ENCODE results near the gene XPO1.
"Not testable (repeated sequence)": the region's sequence is repeated elsewhere in the genome, so short reads cannot be mapped to it uniquely, and the experiment has no call there.

The XPO1 gene

DNA sequence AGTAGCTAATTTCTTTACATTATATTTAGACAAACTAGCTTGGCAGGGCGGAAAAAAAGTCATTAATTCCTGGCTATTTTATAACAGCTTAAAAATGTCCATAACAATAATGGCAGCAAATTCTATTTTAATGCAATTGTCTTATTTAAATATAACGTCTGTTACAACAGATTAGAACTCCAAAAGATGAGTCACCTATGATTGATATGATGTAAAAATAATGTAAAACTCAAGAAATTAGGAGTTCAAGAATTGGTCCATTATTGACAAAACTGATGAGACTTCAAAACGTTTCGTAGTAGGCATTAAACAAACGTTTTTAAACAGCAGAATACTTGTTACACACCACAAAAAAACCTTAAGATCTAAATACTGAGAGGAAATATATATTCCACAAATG is 2.7 kb downstream of the XPO1 start:
- DNase-seq = no peak

DNA sequence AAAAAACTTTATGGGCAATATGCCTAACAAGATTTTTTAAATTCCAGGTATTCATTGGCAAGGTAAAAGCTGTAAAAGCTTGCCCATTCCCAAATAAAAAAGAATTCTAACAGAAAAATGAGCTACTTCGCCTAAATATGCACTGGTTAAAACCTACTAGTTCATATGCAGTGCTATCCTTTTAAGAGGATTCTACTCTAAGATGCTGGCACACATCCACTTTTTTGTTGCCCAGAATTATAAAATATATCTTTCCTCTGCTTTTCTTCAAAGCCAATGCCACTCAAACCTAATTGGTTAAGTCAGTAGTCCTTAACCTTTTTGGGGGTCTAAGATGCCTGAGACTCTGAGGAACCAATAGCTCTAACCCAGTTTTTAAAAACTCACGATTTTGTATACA is 3.2 kb downstream of the XPO1 start:
- no peak for DNase-seq

DNA sequence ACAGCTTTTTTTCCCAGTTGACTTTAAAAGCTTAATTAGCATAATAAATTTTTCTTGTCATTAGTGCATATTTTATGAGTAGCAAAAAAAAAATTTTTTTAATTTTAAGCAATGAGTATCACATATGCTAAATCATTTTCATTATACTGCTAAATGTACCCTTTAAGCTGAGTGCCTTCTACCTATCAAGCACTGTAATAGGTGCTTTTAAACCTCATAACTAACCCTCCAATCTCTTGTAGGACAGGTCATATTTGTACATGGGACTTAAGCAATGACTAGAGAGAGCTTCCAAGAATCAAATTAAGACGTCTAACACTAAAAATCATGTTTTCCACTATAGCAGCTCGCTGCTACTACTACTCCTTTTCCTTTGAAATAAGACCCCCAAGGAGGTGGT is 7.4 kb downstream of the XPO1 start:
- DNase-seq = no peak

DNA sequence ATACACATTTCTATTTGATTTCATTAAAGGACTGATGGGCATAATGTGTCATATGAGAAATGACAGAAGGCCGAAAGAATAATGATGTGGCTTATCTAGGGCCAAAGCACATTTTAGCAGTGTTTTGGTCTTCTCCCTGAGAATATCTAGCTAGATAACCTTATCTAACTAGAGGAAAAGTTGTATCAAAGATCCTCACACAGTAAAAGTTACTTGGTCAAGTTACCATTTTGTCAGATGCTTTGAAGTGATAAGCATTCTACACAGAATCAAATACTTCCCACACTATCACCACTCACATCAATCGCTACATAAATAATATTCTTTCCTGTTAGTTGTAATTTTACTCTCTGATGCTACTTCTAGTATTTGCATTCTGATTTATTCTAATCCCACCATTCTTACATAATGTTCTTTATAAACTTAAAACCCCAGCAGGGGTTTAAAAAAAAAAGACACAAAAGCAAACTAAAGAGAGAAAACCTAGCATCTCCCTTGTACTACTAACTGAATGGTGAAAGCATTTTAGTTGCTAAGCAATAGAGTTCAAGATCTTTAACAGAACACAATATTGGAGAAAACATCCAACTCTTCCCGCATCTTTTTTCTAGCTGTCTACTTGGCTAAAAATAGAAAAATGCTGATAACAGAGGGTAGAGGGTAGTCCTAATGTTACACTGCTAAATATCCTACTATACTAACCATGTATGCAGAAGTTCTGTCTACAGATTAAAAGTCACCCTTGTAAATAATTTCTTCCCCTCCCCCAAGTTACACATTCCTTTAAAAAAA is 8.0 kb downstream of the XPO1 start:
- no peak for DNase-seq

DNA sequence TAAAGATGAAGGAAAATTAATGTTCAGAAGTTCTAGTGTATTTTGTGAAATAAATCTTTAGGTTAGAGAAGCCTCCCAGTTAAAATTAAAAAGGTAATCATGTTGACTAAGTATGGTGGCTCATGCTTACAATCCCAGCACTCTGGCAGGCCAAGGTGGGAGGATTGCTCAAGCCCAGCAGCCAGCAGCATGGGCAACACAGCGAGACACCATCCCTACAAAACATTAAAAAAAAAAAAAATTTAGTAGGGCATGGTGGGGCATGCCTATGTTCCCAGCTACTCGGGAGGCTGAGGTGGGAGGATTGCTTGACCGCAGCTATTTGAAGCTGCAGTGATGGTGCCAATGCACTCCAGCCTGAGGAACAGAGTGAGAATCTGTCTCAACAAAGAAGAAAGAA is 17.9 kb downstream of the XPO1 start:
- DNase-seq = no peak

DNA sequence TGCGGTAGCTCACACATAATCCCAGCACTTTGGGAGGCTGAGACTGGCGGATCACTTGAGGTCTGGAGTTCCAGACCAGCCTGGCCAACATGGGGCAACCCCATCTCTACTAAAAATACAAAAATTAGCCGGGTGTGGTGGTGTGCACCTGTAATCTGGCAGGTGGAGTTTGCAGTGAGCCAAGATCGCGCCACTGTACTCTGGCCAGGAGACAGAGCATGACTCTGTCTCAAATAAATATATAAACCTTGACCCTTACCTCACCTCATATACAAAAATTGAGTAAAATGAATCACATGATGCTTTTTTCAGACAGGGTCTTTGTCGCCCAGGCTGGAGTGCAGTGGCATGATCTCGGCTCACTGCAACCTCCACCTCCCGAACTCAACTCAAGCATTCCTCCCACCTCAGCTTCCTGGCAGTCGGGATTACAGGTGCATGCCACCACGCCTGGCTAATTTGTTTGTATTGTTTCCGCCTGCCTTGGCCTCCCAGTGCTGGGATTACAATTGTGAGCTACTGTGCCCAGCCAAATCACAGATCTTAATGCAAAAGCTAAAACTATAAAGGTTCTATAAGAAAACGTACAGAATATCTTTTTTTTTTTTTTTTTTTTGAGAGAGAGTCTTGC is 25.3 kb downstream of the XPO1 start:
- DNase-seq = no peak

DNA sequence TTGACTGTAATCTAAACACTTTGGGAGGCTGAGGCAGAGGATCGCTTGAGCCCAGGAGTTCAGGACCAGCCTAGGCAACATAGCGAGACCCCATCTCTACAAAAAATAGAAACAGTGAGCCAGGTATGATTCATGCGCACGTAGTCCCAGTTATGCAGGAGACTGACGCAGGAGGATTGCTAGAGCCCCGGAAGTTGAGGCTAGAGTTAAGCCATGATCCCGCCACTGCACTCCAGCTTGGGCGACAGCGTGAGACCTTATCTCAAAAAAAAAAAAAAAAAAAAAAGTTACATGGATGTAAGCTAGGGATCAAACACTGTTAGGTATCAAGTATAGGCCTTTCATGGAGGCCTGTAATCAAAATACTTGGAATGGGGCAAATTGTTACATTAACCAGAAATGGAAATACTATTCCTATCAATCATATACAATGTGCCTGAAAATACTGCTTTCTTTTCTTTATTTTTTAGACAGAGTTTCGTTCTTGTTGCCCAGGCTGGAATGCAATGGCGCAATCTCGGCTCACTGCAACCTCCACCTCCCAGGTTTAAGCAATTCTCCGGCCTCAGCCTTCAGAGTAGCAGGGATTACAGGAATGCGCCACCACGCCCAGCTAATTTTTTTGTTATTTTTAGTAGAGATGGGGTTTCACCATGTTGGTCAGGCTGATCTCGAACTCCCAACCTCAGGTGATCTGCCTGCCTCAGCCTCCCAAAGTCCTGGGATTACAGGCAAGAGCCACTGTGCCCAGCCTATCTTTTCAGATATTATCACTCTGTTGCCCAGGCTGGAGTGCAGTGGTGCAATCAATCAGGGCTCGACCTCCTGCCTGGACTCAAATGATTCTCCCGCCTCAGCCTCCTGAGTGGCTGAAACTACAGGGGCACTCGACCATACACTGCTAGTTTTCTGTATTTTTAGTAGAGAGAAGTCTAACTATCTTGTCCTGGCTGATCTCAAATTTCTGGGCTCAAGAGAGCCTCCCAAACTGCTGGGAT is 27.2 kb downstream of the XPO1 start:
- no peak for DNase-seq

DNA sequence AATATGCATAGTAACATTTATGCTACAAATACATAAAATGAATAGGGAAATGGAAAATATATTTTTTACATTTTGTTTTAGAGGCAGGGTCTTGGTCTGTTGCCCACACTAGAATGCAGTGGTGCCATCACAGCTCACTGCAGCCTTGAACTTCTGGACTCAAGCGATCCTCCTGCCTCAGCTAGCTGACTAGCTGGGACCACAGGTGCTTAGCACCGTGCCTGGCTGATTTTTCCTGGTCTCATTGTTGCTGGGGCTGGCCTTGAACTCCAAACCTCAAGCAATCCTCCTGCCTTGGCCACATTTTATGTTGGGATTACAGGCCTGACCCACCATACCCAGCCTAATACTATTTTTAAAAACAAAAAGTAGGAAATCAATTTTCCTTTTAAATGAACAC is 33.2 kb downstream of the XPO1 start:
- no peak for DNase-seq

DNA sequence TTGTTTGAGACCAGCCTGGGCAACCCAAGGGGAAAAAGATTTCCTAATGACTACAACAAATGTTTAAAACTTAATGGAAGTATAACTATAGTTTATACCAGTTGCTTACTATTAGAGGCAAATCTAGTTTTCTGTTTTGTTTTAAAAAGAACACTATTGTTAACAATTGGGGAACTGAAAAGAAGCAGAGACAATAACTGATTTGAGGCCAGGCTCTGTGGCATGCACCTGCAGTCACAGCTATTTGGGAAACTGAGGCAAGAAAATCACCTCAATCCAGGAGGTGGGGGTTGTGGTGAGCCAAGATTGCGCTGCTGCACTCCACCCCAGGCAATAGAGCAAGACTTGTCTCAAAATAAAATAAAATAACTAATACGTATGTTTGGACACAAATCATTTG is 39.1 kb downstream of the XPO1 start:
- DNase-seq = no peak

DNA sequence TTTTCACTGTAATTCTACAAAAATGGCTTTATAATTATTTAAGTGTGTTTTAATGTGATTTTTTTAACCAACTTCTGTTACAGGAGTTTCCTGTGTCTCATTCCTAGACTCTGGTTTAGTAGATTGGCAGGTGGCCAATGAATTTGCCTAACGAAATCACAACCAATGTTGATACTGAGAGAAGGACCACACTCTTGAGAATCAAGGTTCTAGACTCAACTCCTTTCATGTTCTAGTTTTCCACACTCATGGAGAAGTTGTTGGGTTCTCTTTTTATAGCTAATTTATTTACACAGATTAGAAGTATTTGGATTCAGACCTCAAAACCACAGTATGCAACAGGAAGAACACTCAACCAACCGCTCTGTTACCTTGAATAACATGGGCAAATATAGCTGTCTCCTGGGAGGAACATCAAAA is 44.6 kb downstream of the XPO1 start:
- DNase-seq = no peak

DNA sequence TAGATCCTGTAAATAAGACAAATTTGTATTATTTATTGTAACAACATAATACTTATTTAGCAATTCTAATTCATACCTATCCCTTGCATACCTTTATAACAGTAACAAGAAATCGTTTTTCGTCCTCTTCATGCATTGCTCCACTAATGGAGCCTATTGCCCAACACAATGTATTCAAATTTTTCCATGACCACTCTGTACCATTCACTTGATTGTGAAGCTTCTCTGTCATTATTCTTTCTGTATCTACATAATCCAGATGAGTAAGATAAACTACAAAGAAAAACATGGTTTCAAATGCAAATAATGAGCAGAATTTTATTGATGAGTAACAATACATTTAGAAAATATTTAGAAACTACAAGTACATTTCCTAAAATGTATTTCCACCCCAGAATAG is 45.7 kb downstream of the XPO1 start:
- DNase-seq = no peak

DNA sequence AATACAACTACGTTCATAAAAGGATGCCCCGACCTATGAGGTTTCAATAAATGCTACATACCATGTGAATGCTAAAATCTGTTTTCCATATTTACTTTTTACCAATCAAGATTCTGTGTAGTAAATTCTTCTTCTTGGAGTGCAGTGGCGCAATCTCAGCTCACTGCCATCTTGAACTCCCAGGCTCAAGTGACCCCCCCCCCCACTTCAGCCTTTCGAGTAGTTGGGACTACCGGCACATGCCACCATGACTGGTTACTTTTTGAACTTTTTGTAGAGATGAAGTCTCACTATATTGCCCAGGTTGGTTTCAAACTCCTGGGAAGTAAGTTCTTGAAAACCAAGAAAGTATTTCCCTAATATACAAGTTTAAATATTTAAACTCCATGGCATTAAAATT is 52.9 kb downstream of the XPO1 start:
- DNase-seq = no peak

DNA sequence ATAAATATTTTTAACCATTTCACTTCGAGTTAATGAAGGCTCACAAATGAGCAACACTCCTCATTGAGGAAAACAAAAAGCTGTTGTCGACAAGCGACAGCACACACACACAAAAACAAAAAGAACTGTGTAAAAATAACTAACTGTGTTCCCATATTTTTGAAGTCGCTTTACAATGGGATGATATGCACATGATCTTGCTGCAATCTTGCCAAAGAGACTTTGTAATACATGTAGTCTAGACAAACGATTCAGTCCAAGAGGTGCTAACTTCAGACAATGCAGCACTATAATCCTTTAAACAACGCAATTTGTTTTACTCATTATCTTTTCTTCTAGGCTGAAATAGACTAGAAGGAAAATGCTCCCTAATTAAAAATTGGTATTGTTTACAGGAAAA is 60.1 kb downstream of the XPO1 start:
- DNase-seq = no peak

DNA sequence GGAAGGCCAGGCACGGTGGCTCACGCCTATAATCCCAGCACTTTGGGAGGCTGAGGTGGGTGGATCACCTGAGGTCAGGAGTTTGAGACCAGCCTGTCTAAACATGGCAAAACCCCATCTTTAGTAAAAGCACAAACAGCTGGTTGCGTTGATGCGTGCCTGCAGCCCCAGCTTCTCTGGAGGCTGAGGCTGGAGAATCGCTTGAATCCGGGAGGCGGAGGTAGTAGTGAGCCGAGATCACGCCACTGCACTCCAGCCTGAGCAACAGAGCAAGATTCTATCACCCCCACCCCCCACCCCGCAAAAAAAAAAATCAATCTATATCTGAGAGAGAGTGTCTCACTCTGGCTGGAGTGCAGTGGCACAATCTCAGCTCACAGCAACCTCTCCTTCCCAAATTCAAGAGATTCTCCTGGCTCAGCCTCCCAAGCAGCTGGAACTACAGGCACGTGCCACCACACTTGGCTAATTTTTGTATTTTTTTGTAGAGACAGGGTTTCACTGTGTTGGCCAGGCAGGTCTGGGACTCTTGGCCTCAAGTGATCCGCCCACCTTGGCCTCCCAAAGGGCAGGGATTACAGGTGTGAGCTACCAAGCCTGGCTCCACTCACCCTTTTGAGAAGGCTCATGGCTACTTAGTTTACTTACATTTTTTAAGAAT is 61.1 kb downstream of the XPO1 start:
- not testable (repeated sequence) for DNase-seq

DNA sequence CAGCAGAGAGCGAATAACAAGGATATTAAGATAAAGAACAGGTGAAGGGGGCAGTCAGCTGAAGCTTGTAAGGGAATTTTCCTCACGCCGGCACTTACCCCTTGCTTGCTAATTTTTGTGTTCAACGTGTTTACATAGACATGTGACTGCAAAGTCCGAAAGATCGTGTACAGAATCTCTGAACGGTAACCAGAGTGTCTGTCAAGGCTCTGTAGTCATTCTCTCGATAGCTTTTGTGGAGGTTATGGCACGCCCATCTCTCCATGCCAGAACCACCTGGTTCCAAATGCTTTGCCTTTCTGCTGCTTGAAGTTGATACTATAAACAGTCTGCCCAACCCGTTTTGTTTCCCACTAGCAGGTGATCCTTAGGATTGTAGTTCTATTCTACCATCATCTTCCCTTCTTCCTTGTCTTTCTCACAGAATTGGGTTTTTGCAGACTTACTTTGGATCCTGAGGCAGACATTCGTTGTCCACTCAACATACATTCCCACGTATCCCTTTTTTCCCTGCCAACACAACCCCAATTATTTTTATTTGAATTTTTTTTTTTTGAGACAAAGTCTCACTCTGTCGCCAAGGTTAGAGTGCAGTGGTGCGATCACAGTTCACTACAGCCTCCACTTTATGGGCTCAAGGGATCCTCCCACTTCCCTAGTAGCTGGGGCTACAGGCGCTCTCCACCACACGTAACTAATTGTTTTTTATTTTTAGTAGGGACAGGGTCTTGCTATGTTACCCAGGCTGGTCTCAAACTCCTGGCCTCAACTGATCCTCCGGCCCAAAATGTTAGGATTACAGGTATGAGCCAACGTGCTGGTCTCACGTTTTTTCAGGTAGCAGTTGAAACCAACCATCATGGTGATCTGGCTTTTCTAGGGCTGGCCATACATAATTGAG is 66.0 kb downstream of the XPO1 start:
- no peak for DNase-seq

DNA sequence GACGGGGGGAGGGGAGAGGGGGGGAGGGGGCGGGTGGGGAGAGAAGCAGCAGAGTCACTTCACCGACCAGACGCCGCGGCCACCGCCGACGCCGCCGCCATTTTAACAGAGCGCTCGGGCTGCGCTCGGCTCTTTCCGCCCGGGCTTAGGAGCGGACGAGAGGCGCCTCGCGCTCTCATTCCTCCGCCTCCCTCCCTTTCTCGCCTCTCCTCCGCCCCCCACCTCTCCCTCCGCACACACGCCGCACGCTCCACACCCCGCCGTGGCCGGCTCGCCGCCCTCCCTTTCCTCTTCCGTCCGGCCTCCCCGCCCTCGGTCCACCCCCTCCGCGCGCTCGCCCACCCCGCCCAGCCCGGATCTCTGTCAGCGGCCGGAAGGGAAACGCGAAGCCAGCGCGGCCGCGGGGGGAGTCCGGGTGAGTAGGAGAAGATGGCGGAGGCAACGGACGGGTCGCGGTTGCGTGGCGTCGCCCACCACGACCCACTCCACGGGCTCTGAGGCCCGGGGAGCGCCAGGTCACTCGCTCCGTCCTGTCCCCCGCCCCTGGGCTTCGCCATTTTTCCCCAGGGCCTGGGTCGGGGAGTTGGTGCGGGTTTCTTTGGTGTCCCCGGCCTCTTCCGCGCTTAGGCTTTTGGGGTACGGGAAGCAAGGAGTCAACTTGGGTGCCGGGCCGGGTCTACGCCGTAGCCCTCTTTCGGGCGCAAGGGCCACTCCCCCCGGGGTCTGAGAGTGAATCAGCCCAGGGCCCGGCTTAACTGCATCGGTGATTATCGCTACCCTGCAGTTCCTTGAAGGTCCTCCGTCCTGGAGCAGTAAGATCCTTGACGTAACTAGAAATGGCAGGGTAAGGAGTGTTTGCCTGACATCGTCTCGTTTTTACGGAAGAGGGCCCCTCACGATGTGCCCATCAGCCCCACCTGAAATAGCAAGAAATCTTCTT is 66.9 kb downstream of the XPO1 start, which contains the start of gene USP34:
USP34 (minus strand) TSS at position 123 of the 940 bp plus-strand sequence. CDS start 395 bp downstream, outside the sequence.
- peak; percentile 94 for DNase-seq

DNA sequence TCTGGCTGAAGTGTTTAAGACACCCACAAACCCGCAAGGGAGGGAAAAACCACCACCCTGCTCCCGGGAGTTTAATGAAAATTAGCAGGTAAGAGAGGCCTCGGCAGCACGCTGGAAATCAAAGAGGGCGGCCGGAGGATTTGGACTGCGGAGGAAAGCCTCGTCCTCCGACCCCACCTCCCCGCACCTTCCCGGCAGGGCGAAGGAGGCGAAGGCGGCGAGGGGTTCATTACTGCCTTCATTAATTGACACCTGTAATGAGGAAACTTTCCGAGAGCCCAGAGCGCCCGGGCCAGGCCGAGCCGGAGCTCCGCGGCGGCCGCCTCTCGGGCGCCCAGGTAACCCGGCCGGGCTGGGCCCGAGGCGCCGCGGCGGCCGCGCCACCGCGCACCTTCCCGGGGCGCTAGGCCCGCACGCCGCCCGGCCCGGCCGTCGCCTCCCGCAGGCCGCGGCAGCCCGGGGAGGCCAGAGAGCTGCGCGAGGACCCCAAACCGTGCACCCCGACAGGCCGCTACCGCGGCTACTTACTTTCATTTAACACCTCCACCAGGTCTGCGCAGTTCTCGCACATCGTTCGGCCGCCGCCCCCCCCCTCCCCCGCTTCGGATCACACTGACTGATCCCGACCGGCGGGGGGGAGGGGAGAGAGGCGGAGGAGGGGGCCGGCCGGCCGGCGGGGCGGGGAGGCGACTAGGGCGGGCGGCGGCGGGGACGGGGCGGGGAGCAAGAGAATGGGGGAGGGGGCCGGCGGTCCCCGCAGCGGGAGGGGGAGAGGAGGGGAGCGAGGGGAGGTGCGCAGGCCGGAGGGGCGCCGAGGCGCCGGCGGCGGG is 67.8 kb downstream of the XPO1 start:
- peak; percentile 78 for DNase-seq

DNA sequence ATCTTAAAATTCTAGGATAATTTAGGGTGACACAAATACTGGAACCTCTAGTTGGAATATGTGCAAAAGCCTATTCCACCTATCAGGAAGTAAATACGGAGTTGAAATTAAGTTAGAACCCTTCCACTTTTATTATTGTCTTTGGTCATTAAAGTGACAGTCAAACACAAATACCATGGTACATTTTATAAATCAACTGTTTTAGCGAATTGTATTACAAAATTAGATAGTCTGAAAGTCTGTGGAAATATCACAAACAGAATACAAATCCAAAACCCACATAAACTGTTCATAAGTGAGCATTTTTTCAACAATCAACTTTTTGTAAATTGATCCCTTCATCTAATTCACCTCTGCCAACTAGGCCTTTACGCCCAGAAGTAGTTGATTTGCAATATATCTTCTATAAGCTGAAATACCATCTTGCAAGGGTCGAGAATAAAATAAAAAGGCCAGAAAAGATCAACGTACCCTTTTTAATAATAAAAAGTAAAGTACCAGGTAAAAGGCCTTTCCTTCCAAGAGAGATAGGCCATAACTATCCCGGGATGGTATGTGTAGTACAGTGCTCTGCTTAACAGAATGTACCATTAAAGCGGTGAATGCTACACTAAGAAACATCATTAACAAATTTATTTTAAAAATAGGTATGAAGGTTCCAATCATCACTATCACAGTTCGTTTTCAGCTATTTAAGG is 68.6 kb downstream of the XPO1 start:
- DNase-seq = no peak

DNA sequence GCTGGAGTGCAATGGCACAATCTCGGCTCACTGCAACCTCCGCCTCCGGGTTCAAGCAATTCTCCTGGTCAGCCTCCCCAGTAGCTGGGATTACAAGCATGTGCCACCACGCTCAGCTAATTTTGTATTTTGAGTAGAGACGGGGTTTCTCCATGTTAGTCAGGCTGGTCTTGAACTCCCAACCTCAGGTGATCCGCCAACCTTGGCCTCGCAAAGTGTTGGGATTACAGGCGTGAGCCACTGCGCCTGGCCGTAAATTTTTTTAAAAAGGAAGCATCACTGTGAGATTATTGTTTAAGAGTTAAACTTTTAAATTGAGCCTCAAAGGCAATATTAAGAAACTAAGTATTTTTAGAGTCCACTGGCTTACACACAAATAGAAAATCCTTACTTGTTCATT is 69.9 kb downstream of the XPO1 start:
- DNase-seq = not testable (repeated sequence)

All from activated gamma-delta T cell treated with Interleukin-2 at 50 U/mL for 16 hours (primary cell).